Measurements from ENCODE around the gene FRMD1. TPM values are rescaled to one million over a fixed set of nuclear protein-coding genes. Genes with fewer than 3 reads are reported as not detected.

The FRMD1 gene
- total RNA-seq, 3 donors from 2014 or later (not counting 1 experiment from before 2014, with no cell fraction given): not detected

GRCh38 chr6:168075787-168076202 lies 3.2 kb downstream of the FRMD1 start:
- WGBS (ENCODE audit: insufficient coverage): 89% methylated on average over 34 of the region's 34 CpGs
- TF ChIP-seq, protein P1, sequence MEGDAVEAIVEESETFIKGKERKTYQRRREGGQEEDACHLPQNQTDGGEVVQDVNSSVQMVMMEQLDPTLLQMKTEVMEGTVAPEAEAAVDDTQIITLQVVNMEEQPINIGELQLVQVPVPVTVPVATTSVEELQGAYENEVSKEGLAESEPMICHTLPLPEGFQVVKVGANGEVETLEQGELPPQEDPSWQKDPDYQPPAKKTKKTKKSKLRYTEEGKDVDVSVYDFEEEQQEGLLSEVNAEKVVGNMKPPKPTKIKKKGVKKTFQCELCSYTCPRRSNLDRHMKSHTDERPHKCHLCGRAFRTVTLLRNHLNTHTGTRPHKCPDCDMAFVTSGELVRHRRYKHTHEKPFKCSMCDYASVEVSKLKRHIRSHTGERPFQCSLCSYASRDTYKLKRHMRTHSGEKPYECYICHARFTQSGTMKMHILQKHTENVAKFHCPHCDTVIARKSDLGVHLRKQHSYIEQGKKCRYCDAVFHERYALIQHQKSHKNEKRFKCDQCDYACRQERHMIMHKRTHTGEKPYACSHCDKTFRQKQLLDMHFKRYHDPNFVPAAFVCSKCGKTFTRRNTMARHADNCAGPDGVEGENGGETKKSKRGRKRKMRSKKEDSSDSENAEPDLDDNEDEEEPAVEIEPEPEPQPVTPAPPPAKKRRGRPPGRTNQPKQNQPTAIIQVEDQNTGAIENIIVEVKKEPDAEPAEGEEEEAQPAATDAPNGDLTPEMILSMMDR (IDR thresholded peaks at IDR 0.05): no peak
- no peaks in the 10 kb centered on the region for H3K36me3 Mint-ChIP-seq
- H3K27ac Mint-ChIP-seq: no peak overlapping the region
- H3K27ac ChIP-seq (ENCODE audit: low read length): no peak overlapping the region
- ATAC-seq (no peak), DNase-seq (no peak)
- H3K36me3 ChIP-seq (ENCODE audit: control insufficient read depth, insufficient read depth, low read length): no peaks in the 10 kb centered on the region
- no peak overlapping the region for H3K4me3 ChIP-seq (ENCODE audit: low read length)
- H3K27me3 Mint-ChIP-seq (ENCODE audit: low read depth in 2 of 2): no peaks in the 10 kb centered on the region
- H3K9me3 Mint-ChIP-seq: no peaks in the 10 kb centered on the region
- no peaks in the 10 kb centered on the region for H3K9me3 ChIP-seq (ENCODE audit: control insufficient read depth, insufficient read depth, low read length)
- no peaks in the 10 kb centered on the region for H3K4me1 ChIP-seq (ENCODE audit: control insufficient read depth, insufficient read depth, low read length)
- no peaks in the 10 kb centered on the region for H3K4me1 Mint-ChIP-seq
- H3K4me3 Mint-ChIP-seq: no peak overlapping the region
- intact Hi-C loops (cut with micrococcal nuclease): no loop called here
- no peaks in the 10 kb centered on the region for H3K27me3 ChIP-seq (ENCODE audit: control insufficient read depth, insufficient read depth, low read length)

DNA sequence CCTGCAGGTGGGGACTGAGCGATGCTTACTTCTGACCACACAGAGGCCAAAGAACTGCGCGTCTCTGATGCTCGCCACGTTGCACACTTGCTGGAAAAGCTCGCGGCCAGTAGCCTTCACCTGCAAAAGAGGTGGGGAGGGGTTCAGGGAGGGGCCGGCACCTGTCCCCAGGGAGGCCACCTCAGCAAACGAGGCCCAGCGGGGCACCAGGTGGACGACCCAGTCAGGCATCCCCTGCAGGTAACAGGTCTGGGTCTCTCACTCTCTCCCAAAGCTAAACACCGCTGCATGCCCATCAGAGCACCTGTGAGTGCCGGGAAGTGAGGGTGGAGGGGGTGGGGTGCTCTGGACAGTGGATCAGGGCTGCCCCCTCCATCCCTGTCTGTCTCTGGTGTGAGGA lies 3.8 kb downstream of the FRMD1 start:
- H3K4me3 Mint-ChIP-seq: no peak overlapping the region
- TF ChIP-seq, protein P1 (IDR thresholded peaks at IDR 0.05): no peak
- H3K4me3 ChIP-seq (ENCODE audit: low read length): no peak overlapping the region
- no peaks in the 10 kb centered on the region for H3K36me3 ChIP-seq (ENCODE audit: control insufficient read depth, insufficient read depth, low read length)
- H3K27ac Mint-ChIP-seq: no peak overlapping the region
- H3K4me1 ChIP-seq (ENCODE audit: control insufficient read depth, insufficient read depth, low read length): no peaks in the 10 kb centered on the region
- intact Hi-C loops (cut with micrococcal nuclease): no loop called here
- H3K4me1 Mint-ChIP-seq: no peaks in the 10 kb centered on the region
- H3K9me3 ChIP-seq (ENCODE audit: control insufficient read depth, insufficient read depth, low read length): no peaks in the 10 kb centered on the region
- no peak for ATAC-seq
- H3K36me3 Mint-ChIP-seq: no peaks in the 10 kb centered on the region
- 89% methylated on average over 13 of the region's 13 CpGs for WGBS (ENCODE audit: insufficient coverage)
- no peak for DNase-seq
- no peaks in the 10 kb centered on the region for H3K27me3 ChIP-seq (ENCODE audit: control insufficient read depth, insufficient read depth, low read length)
- no peaks in the 10 kb centered on the region for H3K9me3 Mint-ChIP-seq
- no peaks in the 10 kb centered on the region for H3K27me3 Mint-ChIP-seq (ENCODE audit: low read depth in 2 of 2)
- H3K27ac ChIP-seq (ENCODE audit: low read length): no peak overlapping the region

- Histone ChIP-seq H3K4me1 (ENCODE audit: control insufficient read depth, insufficient read depth, low read length) (no peaks in the 10 kb centered on the region), H3K27ac (ENCODE audit: low read length) (no peak overlapping the region), H3K9me3 (ENCODE audit: control insufficient read depth, insufficient read depth, low read length) (no peaks in the 10 kb centered on the region), H3K27me3 (ENCODE audit: control insufficient read depth, insufficient read depth, low read length) (no peaks in the 10 kb centered on the region), H3K4me3 (ENCODE audit: low read length) (no peak overlapping the region), H3K36me3 (ENCODE audit: control insufficient read depth, insufficient read depth, low read length) (no peaks in the 10 kb centered on the region)
- Mint-ChIP-seq H3K27ac (no peak overlapping the region), H3K27me3 (ENCODE audit: low read depth in 2 of 2) (peaks cover 0 to 2% of the 10 kb centered on the region in 2 donors), H3K4me3 (no peak overlapping the region), H3K36me3 (no peaks in the 10 kb centered on the region), H3K9me3 (no peaks in the 10 kb centered on the region), H3K4me1 (no peaks in the 10 kb centered on the region)
- ATAC-seq (no peak), DNase-seq (no peak)
- TF ChIP-seq, protein P1 (IDR thresholded peaks at IDR 0.05): no peak
- intact Hi-C loops (cut with micrococcal nuclease): no loop called here
- WGBS (ENCODE audit: insufficient coverage): 88% methylated on average over 12 of the region's 13 CpGs
Observed at GRCh38 chr6:168073937-168074730, 4.9 kb downstream of the FRMD1 start.

DNA sequence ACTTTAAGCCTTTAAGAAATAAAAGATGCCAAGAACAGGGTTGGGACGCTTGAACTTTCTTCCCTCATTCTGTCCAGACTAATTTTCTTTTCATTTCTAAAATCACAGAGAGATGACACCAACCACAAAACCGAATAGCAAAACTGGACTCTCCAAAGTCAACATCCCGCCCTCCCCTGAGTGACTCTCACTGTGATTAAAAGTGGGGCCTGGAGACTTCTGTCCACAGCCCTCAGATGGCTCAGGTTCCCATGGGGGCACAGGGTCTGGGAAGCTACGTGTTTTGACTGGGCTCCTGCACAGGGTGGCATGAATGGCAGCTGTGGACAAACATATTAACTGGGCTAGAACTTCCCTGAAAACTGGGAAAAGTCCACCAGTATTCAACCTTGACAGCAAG lies 6.3 kb downstream of the FRMD1 start:
- H3K27me3 ChIP-seq (ENCODE audit: control insufficient read depth, insufficient read depth, low read length): no peaks in the 10 kb centered on the region
- 82% methylated on average over 4 of the region's 4 CpGs for WGBS (ENCODE audit: insufficient coverage)
- H3K4me3 ChIP-seq (ENCODE audit: low read length): no peak overlapping the region
- no peaks in the 10 kb centered on the region for H3K36me3 ChIP-seq (ENCODE audit: control insufficient read depth, insufficient read depth, low read length)
- DNase-seq (no peak), ATAC-seq (no peak)
- Mint-ChIP-seq H3K4me3 (no peak overlapping the region), H3K36me3 (no peaks in the 10 kb centered on the region), H3K27ac (no peak overlapping the region), H3K27me3 (ENCODE audit: low read depth in 2 of 2) (peaks cover 0 to 2% of the 10 kb centered on the region in 2 donors), H3K9me3 (no peaks in the 10 kb centered on the region), H3K4me1 (no peaks in the 10 kb centered on the region)
- H3K9me3 ChIP-seq (ENCODE audit: control insufficient read depth, insufficient read depth, low read length): no peaks in the 10 kb centered on the region
- H3K4me1 ChIP-seq (ENCODE audit: control insufficient read depth, insufficient read depth, low read length): no peaks in the 10 kb centered on the region
- intact Hi-C loops (cut with micrococcal nuclease): no loop called here
- TF ChIP-seq, protein P1 (IDR thresholded peaks at IDR 0.05): no peak
- H3K27ac ChIP-seq (ENCODE audit: low read length): no peak overlapping the region

Measured in natural killer cell (primary cell).